GM12864 (cell line): ENCODE data around the gene TLE2.
"Not testable (repeated sequence)": the region's sequence is repeated elsewhere in the genome, so short reads cannot be mapped to it uniquely, and the experiment has no call there.

Experiments
- DNase-seq: peaks from one replicate; pipeline ENCODE4 v3.0.0-alpha.2; 2011; ENCODE audit warnings: low read depth
- H3K4me3 ChIP-seq: 2 replicates; pipeline ENCODE4 v1.5.1; 2011; ENCODE audit warnings: mild to moderate bottlenecking, low read depth, low read length, control low read depth
- CTCF ChIP-seq: IDR thresholded peaks from 2 replicates; pipeline ENCODE4 v1.5.1; 2011; ENCODE audit warnings: low read depth, mild to moderate bottlenecking, moderate library complexity, low read length, control low read depth, inconsistent platforms; ENCODE audit errors: missing control alignments

Gene TLE2

DNA sequence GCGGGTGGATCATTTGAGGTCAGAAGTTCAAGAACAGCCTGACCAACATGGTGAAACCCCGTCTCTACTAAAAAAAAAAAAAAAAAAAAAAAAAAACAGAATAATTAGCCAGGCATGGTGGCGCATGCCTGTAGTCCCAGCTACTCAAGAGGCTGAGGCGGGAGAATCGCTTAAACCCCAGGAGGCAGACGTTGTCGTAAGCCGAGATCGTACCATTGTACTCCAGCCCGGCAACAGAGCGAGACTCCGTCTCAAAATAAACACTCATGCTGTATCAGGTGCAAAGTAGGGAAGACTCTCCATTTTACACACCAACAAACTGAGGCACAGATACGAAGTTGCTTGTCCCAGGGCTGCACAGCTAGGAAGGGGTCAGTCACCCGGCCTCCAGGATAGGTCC, 36.1 kb downstream of the TLE2 start:
- DNase-seq: no peak
- TF ChIP-seq CTCF: no peak

GRCh38 chr19:2992333-2992732, 36.7 kb downstream of the TLE2 start:
- DNase-seq, H3K4me3 ChIP-seq: not testable (repeated sequence)

More for the DNA sequence above, 36.1 kb downstream of the TLE2 start:
- no peak overlapping the region for H3K4me3 ChIP-seq

DNA sequence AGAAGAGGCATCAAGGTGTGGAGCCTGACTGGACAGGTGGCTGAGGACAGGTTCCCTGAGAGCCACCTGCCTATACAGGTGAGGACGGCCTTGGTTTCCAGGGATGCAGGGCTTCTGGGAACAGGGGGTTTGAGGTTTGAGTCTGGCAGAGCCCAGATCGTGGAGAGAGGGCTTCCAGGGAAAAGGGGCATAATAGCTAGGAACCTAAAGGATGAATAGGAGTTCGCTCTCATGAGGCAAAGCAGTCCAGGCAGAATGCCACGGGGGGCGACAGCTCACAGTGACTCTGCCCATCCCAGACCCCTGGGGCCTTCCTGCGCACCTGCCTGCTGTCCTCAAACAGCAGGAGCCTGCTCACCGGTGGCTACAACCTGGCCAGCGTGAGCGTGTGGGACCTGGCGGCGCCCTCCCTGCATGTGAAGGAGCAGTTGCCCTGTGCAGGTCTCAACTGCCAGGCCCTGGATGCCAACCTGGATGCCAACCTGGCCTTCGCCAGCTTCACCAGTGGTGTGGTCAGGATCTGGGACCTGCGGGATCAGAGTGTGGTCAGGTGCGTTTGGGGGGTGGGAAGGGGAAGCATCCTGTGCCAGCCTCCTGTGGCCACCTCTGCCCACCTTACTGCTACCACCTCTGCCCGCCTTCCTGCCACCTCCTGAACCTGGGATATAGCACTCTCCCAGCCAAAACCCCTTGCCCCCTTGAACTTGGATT, 39.7 kb downstream of the TLE2 start:
- no peak for TF ChIP-seq CTCF
- no peak for DNase-seq
- no peak overlapping the region for H3K4me3 ChIP-seq

- no peak for DNase-seq
- no peak for TF ChIP-seq CTCF
- no peak overlapping the region for H3K4me3 ChIP-seq
These were observed 40.5 kb downstream of the TLE2 start for GRCh38 chr19:2988568-2988967.

DNA sequence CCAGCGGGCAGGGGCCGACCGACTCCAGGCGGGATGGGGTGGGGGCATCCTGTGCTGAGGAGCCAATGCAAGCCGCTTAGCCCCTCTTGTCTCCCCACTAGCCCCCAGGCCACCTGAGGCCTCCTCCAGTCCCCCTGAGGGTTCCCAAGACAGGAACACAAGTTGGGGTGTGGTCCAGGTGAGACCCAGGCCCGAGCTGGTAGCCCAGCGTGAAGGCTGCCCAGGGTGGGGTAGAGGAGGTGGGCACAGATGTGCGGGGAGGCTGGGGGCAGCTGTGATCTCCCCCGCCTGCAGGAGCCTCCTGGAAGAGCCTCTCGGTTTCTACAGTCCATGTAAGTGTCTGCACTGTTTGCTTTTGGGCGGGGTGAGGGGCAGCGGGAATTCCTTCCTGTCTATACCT, 41.3 kb downstream of the TLE2 start:
- DNase-seq: no peak
- TF ChIP-seq CTCF: no peak
- H3K4me3 ChIP-seq: no peak overlapping the region

DNA sequence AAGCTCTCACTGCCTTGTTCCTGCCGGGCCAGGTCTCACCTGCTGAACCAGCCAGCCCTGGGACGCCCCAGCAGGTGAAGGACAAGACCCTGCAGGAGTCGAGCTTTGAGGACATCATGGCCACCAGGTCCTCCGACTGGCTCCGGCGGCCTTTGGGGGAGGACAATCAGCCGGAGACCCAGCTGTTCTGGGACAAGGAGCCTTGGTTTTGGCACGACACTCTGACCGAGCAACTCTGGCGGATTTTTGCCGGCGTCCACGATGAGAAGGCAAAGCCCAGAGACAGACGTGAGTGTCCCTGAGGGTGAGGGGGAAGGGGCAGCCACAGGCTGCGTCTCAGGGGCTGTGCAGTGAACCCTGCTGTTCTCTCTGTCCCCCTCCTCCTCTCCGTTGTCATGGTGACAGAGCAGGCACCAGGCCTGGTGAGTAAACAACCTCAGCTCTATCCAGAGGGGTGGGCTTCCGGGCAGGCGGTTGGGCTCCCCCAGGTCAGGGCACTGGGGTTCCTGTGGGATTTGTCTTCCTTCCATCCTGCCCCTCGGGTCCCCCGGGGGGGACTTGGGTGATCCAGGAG, 42.0 kb downstream of the TLE2 start:
- no peak for TF ChIP-seq CTCF
- H3K4me3 ChIP-seq: no peak overlapping the region
- no peak for DNase-seq

GRCh38 chr19:2984215-2984528, 44.9 kb downstream of the TLE2 start:
- H3K4me3 ChIP-seq: no peak overlapping the region

More at GRCh38 chr19:2984215-2984528, 44.9 kb downstream of the TLE2 start:
- DNase-seq: no peak
- TF ChIP-seq CTCF: no peak
